HCT116 (cell line): ENCODE measurements around the gene CD164. TPM values are rescaled to one million over a fixed set of nuclear protein-coding genes. Genes with fewer than 3 reads are reported as not detected.

Experiments
- ATAC-seq: fragments of 200-7000 bp; cut with Tn5 transposase; 2 replicates; pipeline ENCODE4 v1.9.1; 2020; ENCODE audit warnings: mild to moderate bottlenecking, moderate library complexity
- BruUV-seq: library from RNA; stranded (reverse); fragments of 400-500 nt; replicated peaks from 2 replicates; lab custom pipeline; 2021; lab: Mats Ljungman, UMichigan
- CTCF ChIA-PET: fragments of 300-600 bp; sonication (Branson Sonifier 250); formaldehyde crosslinking; loops from one replicate; lab custom pipeline; 2021; ENCODE audit warnings: antibody characterized with exemption; lab: Charles Lee
- POLR2A ChIA-PET: fragments of 300-600, 350-600 bp; sonication (Branson Sonifier 250); formaldehyde crosslinking; loops from one replicate; lab custom pipeline; 2021; ENCODE audit warnings: antibody characterized with exemption; lab: Charles Lee
- RAD21 ChIA-PET, 2 experiments: fragments of 300-600 bp; sonication (Branson Sonifier 250); formaldehyde crosslinking; loops; one replicate each; lab custom pipeline; 2023; ENCODE audit warnings: low total read pairs in 2 of 2; ENCODE audit not compliant: uncharacterized antibody in 2 of 2, unreplicated experiment in 2 of 2, low non-redundant PET in 1 of 2; lab: Charles Lee
- DNase-seq: peaks from one replicate; pipeline ENCODE4 v3.0.0-alpha.2; 2010; ENCODE audit warnings: low read depth, low spot score
- H2AFZ ChIP-seq: fragments of 200-600 bp; shearing (Covaris generic), sonication (generic); 2 replicates; pipeline ENCODE4 v1.6.1; 2017; ENCODE audit warnings: low read depth, mixed run types, mixed read lengths, antibody characterized with exemption, low read length; ENCODE audit not compliant: poor library complexity, severe bottlenecking
- H3K27ac ChIP-seq: 2 replicates; pipeline ENCODE4 v1.5.1; 2012; ENCODE audit warnings: low read depth, low read length
- H3K27me3 ChIP-seq: fragments of 200-600 bp; sonication (generic); 2 replicates; pipeline ENCODE4 v1.6.1; 2016; ENCODE audit warnings: mixed run types, low read length, mixed read lengths; ENCODE audit not compliant: insufficient read depth
- H3K36me3 ChIP-seq, 2 experiments: fragments of 200-500 bp in 1 of 2; fragments of 200-600 bp in 1 of 2; sonication (Bioruptor generic) in 1 of 2; sonication (generic) in 1 of 2; 2 replicates each; pipeline versions ENCODE4 v1.5.1 to v1.6.1; 2014 to 2016; ENCODE audit warnings: low read length in 2 of 2, inconsistent platforms in 1 of 2, mixed read lengths in 1 of 2, mixed run types in 1 of 2; ENCODE audit not compliant: insufficient read depth in 2 of 2, control insufficient read depth in 1 of 2
- H3K4me1 ChIP-seq, 2 experiments: fragments of 200-600 bp in 1 of 2; sonication (generic) in 1 of 2; 2 replicates each; pipeline versions ENCODE4 v1.5.1 to v1.6.1; 2012 to 2017; ENCODE audit warnings: low read length in 2 of 2, inconsistent platforms in 1 of 2, mild to moderate bottlenecking in 1 of 2, mixed read lengths in 1 of 2, mixed run types in 1 of 2, moderate library complexity in 1 of 2; ENCODE audit not compliant: insufficient read depth in 2 of 2, control insufficient read depth in 1 of 2
- H3K4me2 ChIP-seq: fragments of 200-600 bp; sonication (generic); 2 replicates; pipeline ENCODE4 v1.6.1; 2017; ENCODE audit warnings: mixed run types, low read length, mixed read lengths
- H3K4me3 ChIP-seq, 2 experiments: fragments of 200-600 bp in 1 of 2; sonication (generic) in 1 of 2; replicated peaks in 1 of 2; 2 replicates each; pipeline ENCODE4 v1.5.1; 2011 to 2016; ENCODE audit warnings: low read length in 2 of 2, control low read depth in 1 of 2, low read depth in 1 of 2, mild to moderate bottlenecking in 1 of 2, mixed read lengths in 1 of 2, mixed run types in 1 of 2
- H3K79me2 ChIP-seq: fragments of 200-600 bp; sonication (generic); 2 replicates; pipeline ENCODE4 v1.6.1; 2017; ENCODE audit warnings: mild to moderate bottlenecking, mixed run types, low read length, moderate library complexity, mixed read lengths; ENCODE audit not compliant: insufficient read depth
- H3K9ac ChIP-seq: fragments of 200-600 bp; sonication (generic); 2 replicates; pipeline ENCODE4 v1.6.1; 2016; ENCODE audit warnings: low read length, mixed read lengths
- H3K9me2 ChIP-seq: fragments of 200-600 bp; sonication (generic), shearing (Covaris generic); 2 replicates; pipeline ENCODE4 v1.6.1; 2017; ENCODE audit warnings: mixed run types, mild to moderate bottlenecking, moderate library complexity; ENCODE audit not compliant: insufficient read depth
- H3K9me3 ChIP-seq, 2 experiments: fragments of 200-500 bp in 1 of 2; fragments of 200-600 bp in 1 of 2; sonication (Bioruptor generic) in 1 of 2; sonication (generic) in 1 of 2; 2 replicates each; pipeline ENCODE4 v1.6.1; 2014 to 2017; ENCODE audit warnings: low read length in 2 of 2, mixed read lengths in 2 of 2, inconsistent platforms in 1 of 2, low read depth in 1 of 2, mild to moderate bottlenecking in 1 of 2, mixed run types in 1 of 2, moderate library complexity in 1 of 2; ENCODE audit not compliant: control insufficient read depth in 1 of 2, insufficient read depth in 1 of 2
- H4K20me1 ChIP-seq: fragments of 200-600 bp; sonication (generic), shearing (Covaris generic); 2 replicates; pipeline ENCODE4 v1.6.1; 2017; ENCODE audit warnings: mixed run types, mild to moderate bottlenecking, moderate library complexity; ENCODE audit not compliant: insufficient read depth
- CBX3 ChIP-seq: IDR thresholded peaks from 2 replicates; pipeline ENCODE4 v1.6.1; 2012; ENCODE audit warnings: low read depth
- CEBPB ChIP-seq: IDR thresholded peaks from 2 replicates; pipeline ENCODE4 v1.6.1; 2012; ENCODE audit warnings: low read depth
- REST ChIP-seq: IDR thresholded peaks from 2 replicates; pipeline ENCODE4 v1.6.1; 2012; ENCODE audit warnings: low read depth
- YY1 ChIP-seq: IDR thresholded peaks from 2 replicates; pipeline ENCODE4 v1.6.1; 2011; ENCODE audit warnings: low read length, low read depth, moderate library complexity, mild to moderate bottlenecking; ENCODE audit not compliant: insufficient replicate concordance; ENCODE audit errors: extremely low read depth
- ZFX ChIP-seq: fragments of 450-650 bp; IDR thresholded peaks from 2 replicates; pipeline ENCODE4 v1.6.1; 2017
- ZNF274 ChIP-seq: fragments of 200-500 bp; sonication (Bioruptor generic); IDR thresholded peaks from 2 replicates; pipeline ENCODE4 v1.6.1; 2014; ENCODE audit warnings: mild to moderate bottlenecking, low read depth, low read length, inconsistent platforms
- intact Hi-C: fragments of 100-400 bp; cut with micrococcal nuclease; formaldehyde crosslinking; loops from 2 replicates; pipeline ENCODE4 v1.10.0; 2022
- total RNA-seq: library from RNA; stranded (reverse); gene quantifications from one replicate; pipeline ENCODE4 v1.2.1, GENCODE V29; 2021; ENCODE audit not compliant: unreplicated experiment
- TF ChIP-seq, protein P1 (sequence below): IDR thresholded peaks from 2 replicates; pipeline ENCODE4 v1.6.1; 2012

Gene CD164
- total RNA-seq, 1 experiment from 2014 or later = 171 TPM

- CTCF ChIA-PET = no interaction called here
- no peak overlapping the region for H3K4me3 ChIP-seq
- H3K79me2 ChIP-seq = peaks cover 35% of the 10 kb centered on the region
- no TSS peak for BruUV-seq
- H3K9me2 ChIP-seq = no peaks in the 10 kb centered on the region
- H3K27me3 ChIP-seq = no peaks in the 10 kb centered on the region
- H3K36me3 ChIP-seq = peaks cover 12 to 39% of the 10 kb centered on the region in 2 experiments
- RAD21 ChIA-PET = no interaction called here
- intact Hi-C loops = no loop called here
- H4K20me1 ChIP-seq = no peaks in the 10 kb centered on the region; the same call in 1 of the 2 replicates
- no peak overlapping the region for H3K9ac ChIP-seq
- POLR2A ChIA-PET = no interaction called here
- H3K9me3 ChIP-seq = no peaks in the 10 kb centered on the region; a peak in 1 of 4 replicates
- H2AFZ ChIP-seq = no peak overlapping the region
- H3K4me1 ChIP-seq = no peaks in the 10 kb centered on the region
- H3K27ac ChIP-seq = no peak overlapping the region
- no peak for ATAC-seq
- no peak for DNase-seq
- H3K4me2 ChIP-seq = no peak overlapping the region
- TF ChIP-seq ZFX (no peak), YY1 (no peak), REST (no peak), ZNF274 (no peak), CEBPB (no peak), CBX3 (no peak)
- TF ChIP-seq, protein P1, sequence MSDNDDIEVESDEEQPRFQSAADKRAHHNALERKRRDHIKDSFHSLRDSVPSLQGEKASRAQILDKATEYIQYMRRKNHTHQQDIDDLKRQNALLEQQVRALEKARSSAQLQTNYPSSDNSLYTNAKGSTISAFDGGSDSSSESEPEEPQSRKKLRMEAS = no peak
Observed at GRCh38 chr6:109362102-109362884, 20.0 kb downstream of the CD164 start.
